GM23338 (cell line): Measurements from ENCODE around the gene RIPK1.

Source experiments
- CREB1 ChIP-seq: fragments of 250-450 bp; sonication (Bioruptor Pico); IDR thresholded peaks from 2 replicates; pipeline ENCODE4 v1.5.0; 2020; ENCODE audit warnings: low read depth, mild to moderate bottlenecking, moderate library complexity
- CTCF ChIP-seq, 2 experiments: fragments of 200-600 bp in 1 of 2; sonication (generic) in 1 of 2; conservative IDR thresholded peaks; 2 replicates each; pipeline versions ENCODE4 v1.5.1 to v1.6.1; 2016 to 2017; ENCODE audit warnings: antibody characterized with exemption in 2 of 2, low read depth in 2 of 2, mild to moderate bottlenecking in 2 of 2, moderate library complexity in 1 of 2
- EZH2 ChIP-seq: fragments of 200-600 bp; sonication (generic); IDR thresholded peaks from one replicate; pipeline ENCODE4 v1.8.0; 2017; ENCODE audit warnings: antibody characterized with exemption, mild to moderate bottlenecking, low read depth; ENCODE audit not compliant: unreplicated experiment
- EZH2phosphoT487 ChIP-seq: fragments of 200-600 bp; sonication (generic); IDR thresholded peaks from one replicate; pipeline ENCODE4 v1.8.1; 2018; ENCODE audit warnings: antibody characterized with exemption; ENCODE audit not compliant: unreplicated experiment
- POLR2AphosphoS5 ChIP-seq: IDR thresholded peaks from 2 replicates; pipeline ENCODE4 v1.6.1; 2016; ENCODE audit warnings: antibody characterized with exemption, low read depth
- STAT1 ChIP-seq: IDR thresholded peaks from one replicate; pipeline ENCODE4 v1.6.1; 2016; ENCODE audit warnings: antibody characterized with exemption; ENCODE audit not compliant: unreplicated experiment

GRCh38 chr6:3139090-3139903, 71.0 kb downstream of the RIPK1 start:
- TF ChIP-seq EZH2phosphoT487 = no peak
- no peak for TF ChIP-seq CTCF (conservative IDR thresholded peaks at IDR 0.05; ENCODE audit: low read depth in 2 of 2)
- no peak for TF ChIP-seq POLR2AphosphoS5
- no peak for TF ChIP-seq EZH2
- TF ChIP-seq STAT1 = no peak
- TF ChIP-seq CREB1 (CRISPR knock-in tag) = no peak
